Vagina (tissue), 2 donors: ENCODE data around the gene FNDC4. TPM values are rescaled to one million over a fixed set of nuclear protein-coding genes. Genes with fewer than 3 reads are reported as not detected.
"Not testable (repeated sequence)": the region's sequence is repeated elsewhere in the genome, so short reads cannot be mapped to it uniquely, and the experiment has no call there.

Source experiments
- DNase-seq, 2 donors: peaks; one replicate each; pipeline ENCODE4 v3.0.0-alpha.2; 2017; ENCODE audit errors: extremely low spot score in 2 of 2
- H3K27ac ChIP-seq: fragments of 200-600 bp; sonication (generic); one replicate; pipeline ENCODE4 v1.5.1; 2019
- H3K27me3 ChIP-seq: fragments of 200-600 bp; sonication (generic); one replicate; pipeline ENCODE4 v1.5.1; 2019
- H3K36me3 ChIP-seq, 2 donors: fragments of 200-600 bp; sonication (generic); one replicate each; pipeline ENCODE4 v1.5.1; 2017 to 2019
- H3K4me1 ChIP-seq: fragments of 200-600 bp; sonication (generic); one replicate; pipeline ENCODE4 v1.5.1; 2019
- H3K4me3 ChIP-seq, 2 donors: fragments of 200-600 bp; sonication (generic); 1 replicate in 1 of 2; 2 replicates in 1 of 2; pipeline ENCODE4 v1.5.1; 2016 to 2019
- H3K9me3 ChIP-seq: fragments of 200-600 bp; sonication (generic); one replicate; pipeline ENCODE4 v1.5.1; 2019
- CTCF ChIP-seq, 3 experiments: fragments of 450-650 bp in 2 of 3; fragments of 200-600 bp in 1 of 3; sonication (generic) in 1 of 3; IDR thresholded peaks; one replicate each; pipeline ENCODE4 v1.5.1; 2017 to 2019; ENCODE audit warnings: antibody characterized with exemption in 3 of 3, mild to moderate bottlenecking in 2 of 3, moderate library complexity in 2 of 3
- POLR2A ChIP-seq, 2 donors: fragments of 450-650 bp; IDR thresholded peaks; one replicate each; pipeline ENCODE4 v1.6.1; 2017; ENCODE audit warnings: antibody characterized with exemption in 2 of 2, mild to moderate bottlenecking in 2 of 2, moderate library complexity in 2 of 2
- POLR2AphosphoS5 ChIP-seq, 2 donors: sonication (generic); formaldehyde crosslinking; IDR thresholded peaks; one replicate each; pipeline ENCODE4 v1.9.0; 2017; ENCODE audit warnings: antibody characterized with exemption in 2 of 2, mild to moderate bottlenecking in 2 of 2, low read depth in 1 of 2; ENCODE audit not compliant: insufficient read depth in 1 of 2
- intact Hi-C: fragments of 100-400 bp; cut with DNase I; formaldehyde crosslinking; loops from one replicate; pipeline ENCODE4 v1.15.1; 2023
- total RNA-seq: library from RNA; depleted of rRNA; stranded (reverse); fragments of >200 nt; gene quantifications from one replicate; pipeline ENCODE4 v1.2.3, GENCODE V29; 2016

Gene FNDC4
- 18.2 TPM for total RNA-seq

- Histone ChIP-seq H3K9me3 (no peaks in the 10 kb centered on the region), H3K4me1 (peaks cover 15% of the 10 kb centered on the region), H3K27ac (peak within 1 kb of the TSS; percentile 34), H3K36me3 (no peaks in the 10 kb centered on the region), H3K4me3 (peak within 1 kb of the TSS; percentile 53 to 87), H3K27me3 (no peaks in the 10 kb centered on the region)
- intact Hi-C loops, result loop anchor here (5.0 kb wide), 1 partner anchor 132 kb away; the partner anchor contains the start of genes CCDC121 and GPN1
- TF ChIP-seq CTCF (IDR thresholded peaks at IDR 0.05) (no peak), POLR2A (IDR thresholded peaks at IDR 0.05) (no peak), POLR2AphosphoS5 (IDR thresholded peaks at IDR 0.05; ENCODE audit: insufficient read depth in 1 of 2, low read depth in 1 of 2) (no peak)
- no peak for DNase-seq
Measured at GRCh38 chr2:27494944-27495554, at the start of gene FNDC4. Gene FNDC4, minus strand, starts transcription at chr2:27495200. Its CDS starts 521 bp downstream, at chr2:27494679.

DNA sequence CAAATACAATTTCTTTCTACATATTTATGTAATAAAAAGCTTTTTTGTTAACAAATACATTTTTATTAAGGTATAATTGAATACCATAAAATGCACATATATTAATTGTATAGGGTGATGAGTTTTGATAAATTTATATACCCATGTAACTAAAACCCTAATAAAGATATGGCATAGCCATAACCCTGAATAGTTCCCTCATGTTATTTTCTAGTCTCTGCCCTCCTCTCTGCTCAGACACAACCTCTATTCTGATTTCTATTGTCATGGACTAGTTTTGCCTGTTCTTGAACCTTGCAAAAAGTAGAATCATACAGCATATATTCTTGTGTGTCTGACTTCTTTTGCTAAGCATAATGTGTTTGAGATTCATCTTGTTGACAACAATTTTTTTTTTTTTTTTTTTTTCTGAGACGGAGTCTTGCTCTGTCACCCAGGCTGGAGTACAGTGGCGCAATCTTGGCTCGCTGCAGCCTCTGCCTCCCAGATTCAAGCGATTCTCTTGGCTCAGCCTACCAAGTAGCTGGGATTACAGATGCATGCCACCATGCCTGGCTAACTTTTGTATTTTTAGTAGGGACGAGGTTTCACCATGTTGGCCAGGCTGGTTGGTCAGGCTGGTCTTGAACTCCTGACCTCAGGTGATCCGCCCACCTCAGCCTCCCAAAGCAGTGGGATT is 49.3 kb upstream of the FNDC4 start:
- Histone ChIP-seq H3K4me1 (no peaks in the 10 kb centered on the region), H3K9me3 (no peaks in the 10 kb centered on the region), H3K27ac (no peak overlapping the region), H3K36me3 (no peaks in the 10 kb centered on the region), H3K4me3 (no peak overlapping the region), H3K27me3 (no peaks in the 10 kb centered on the region)
- TF ChIP-seq CTCF (IDR thresholded peaks at IDR 0.05), result no peak
- no peak for TF ChIP-seq POLR2A (IDR thresholded peaks at IDR 0.05)
- TF ChIP-seq POLR2AphosphoS5 (IDR thresholded peaks at IDR 0.05; ENCODE audit: insufficient read depth in 1 of 2, low read depth in 1 of 2), result no peak
- DNase-seq, result no peak
- intact Hi-C loops, result no loop called here

GRCh38 chr2:27539649-27540048 is 44.6 kb upstream of the FNDC4 start:
- H3K9me3 ChIP-seq, H3K27ac ChIP-seq, H3K27me3 ChIP-seq, DNase-seq, intact Hi-C loops, H3K36me3 ChIP-seq, H3K4me3 ChIP-seq, H3K4me1 ChIP-seq: not testable (repeated sequence)

GRCh38 chr2:27538839-27539450 is 43.9 kb upstream of the FNDC4 start:
- intact Hi-C loops, H3K27ac ChIP-seq, H3K4me3 ChIP-seq, H3K9me3 ChIP-seq, H3K27me3 ChIP-seq, H3K4me1 ChIP-seq, DNase-seq, H3K36me3 ChIP-seq: not testable (repeated sequence)

DNA sequence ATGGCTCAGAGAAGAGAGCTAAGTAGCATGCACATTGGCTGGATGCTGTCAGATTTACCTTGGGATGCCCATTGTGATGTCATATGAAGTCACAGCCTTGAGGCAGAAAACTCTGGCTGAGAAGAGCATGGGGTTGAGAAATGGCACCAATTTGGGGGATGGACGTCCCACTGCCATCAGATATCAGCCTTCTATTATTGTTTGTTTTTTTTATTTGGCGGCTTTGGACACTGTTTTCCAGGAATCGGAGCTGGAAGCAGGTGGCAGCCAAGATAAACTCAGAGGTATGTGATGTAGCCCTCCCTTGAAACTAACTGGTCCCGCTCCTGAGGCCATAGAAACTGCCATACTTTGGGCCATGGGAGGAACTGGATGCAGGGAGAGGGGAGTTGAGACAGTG is 42.3 kb upstream of the FNDC4 start:
- Histone ChIP-seq H3K9me3 (no peaks in the 10 kb centered on the region), H3K4me3 (no peak overlapping the region), H3K27me3 (no peaks in the 10 kb centered on the region), H3K4me1 (no peaks in the 10 kb centered on the region), H3K36me3 (no peaks in the 10 kb centered on the region), H3K27ac (no peak overlapping the region)
- TF ChIP-seq POLR2AphosphoS5 (IDR thresholded peaks at IDR 0.05; ENCODE audit: insufficient read depth in 1 of 2, low read depth in 1 of 2) (no peak), POLR2A (IDR thresholded peaks at IDR 0.05) (no peak), CTCF (IDR thresholded peaks at IDR 0.05) (no peak)
- DNase-seq, result no peak
- intact Hi-C loops, result no loop called here

GRCh38 chr2:27531983-27532382 is 37.0 kb upstream of the FNDC4 start:
- H3K4me1 ChIP-seq, result no peaks in the 10 kb centered on the region
- no peak for TF ChIP-seq POLR2AphosphoS5 (IDR thresholded peaks at IDR 0.05; ENCODE audit: insufficient read depth in 1 of 2, low read depth in 1 of 2)
- TF ChIP-seq CTCF (IDR thresholded peaks at IDR 0.05), result no peak
- TF ChIP-seq POLR2A (IDR thresholded peaks at IDR 0.05), result no peak
- H3K27me3 ChIP-seq, result no peaks in the 10 kb centered on the region
- H3K27ac ChIP-seq, result no peak overlapping the region
- H3K36me3 ChIP-seq, result no peaks in the 10 kb centered on the region
- no peak for DNase-seq
- intact Hi-C loops, result no loop called here
- H3K4me3 ChIP-seq, result no peak overlapping the region
- H3K9me3 ChIP-seq, result no peaks in the 10 kb centered on the region
